ENCODE measurements around the gene RELB. TPM values are rescaled to one million over a fixed set of nuclear protein-coding genes. Genes with fewer than 3 reads are reported as not detected.

RELB gene
- total RNA-seq, 1 experiment from 2014 or later: 15.2 TPM

DNA sequence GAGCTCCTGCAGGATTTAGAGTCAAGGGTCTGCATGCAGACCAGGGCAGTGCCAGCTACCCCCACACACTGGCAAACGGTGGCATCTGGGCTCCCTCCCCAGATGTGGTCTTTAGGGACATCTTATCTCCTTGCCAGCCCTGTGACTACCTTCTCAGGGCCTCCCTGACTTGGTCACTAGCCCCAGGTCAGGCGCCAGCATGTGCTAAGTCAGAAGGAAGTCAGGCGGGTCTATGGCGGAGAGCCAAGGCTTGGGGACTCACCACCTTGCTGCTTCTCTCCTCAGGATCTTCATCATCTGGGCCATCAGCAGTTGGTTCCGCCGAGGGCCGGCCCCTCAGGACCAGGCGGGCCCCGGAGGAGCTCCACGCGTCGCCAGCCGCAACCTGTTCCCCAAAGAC is 28.5 kb upstream of the RELB start:
- POLR2A ChIA-PET (ENCODE audit: unreplicated experiment): no interaction called here
- H3K9me3 ChIP-seq (ENCODE audit: low read length): no peaks in the 10 kb centered on the region
- CTCF ChIA-PET: no interaction called here

DNA sequence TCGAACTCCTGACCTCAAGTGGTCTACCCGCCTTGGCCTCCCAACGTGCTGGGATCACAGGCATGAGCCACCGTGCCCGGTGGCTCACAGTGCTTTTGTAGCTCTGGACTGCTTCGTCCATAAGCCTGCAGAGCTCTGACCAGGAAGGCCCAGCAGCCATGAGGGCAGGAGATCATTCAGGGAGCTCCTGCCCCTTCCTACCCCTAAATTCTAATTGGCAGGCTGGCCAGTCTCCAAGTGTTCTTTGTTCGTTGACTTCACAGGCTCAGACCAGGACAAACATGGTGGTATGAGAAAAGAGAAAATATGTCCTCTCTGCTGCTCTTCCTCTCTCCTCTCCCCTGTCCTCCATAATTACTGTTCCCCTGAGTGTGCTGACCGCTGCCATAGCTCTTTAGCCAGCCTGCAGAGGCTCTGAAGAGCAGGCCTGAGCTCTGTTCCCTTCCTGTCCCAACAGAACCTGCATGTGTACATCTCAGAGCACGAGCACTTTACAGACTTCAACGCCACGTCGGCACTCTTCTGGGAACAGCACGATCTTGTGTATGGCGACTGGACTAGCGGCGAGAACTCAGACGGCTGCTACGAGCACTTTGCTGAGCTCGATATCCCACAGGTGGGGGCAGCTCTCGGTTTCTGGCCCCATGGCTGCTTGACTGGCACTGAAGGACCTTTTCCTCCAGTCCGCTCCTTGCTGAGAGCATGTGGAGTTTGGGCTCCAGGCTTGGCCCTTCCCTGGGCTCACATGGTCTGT is 27.1 kb upstream of the RELB start:
- no peak overlapping the region for H3K4me2 ChIP-seq (ENCODE audit: low read length)
- POLR2A ChIA-PET (ENCODE audit: unreplicated experiment): interaction anchor here (0.6 kb wide), 1 partner anchor 16 kb away, joined by 4 read pairs; no protein-coding TSS in a partner anchor
- no peaks in the 10 kb centered on the region for H3K4me1 ChIP-seq (ENCODE audit: insufficient read depth, low read length)
- intact Hi-C loops (cut with micrococcal nuclease): no loop called here
- ATAC-seq (no peak), DNase-seq (no peak)
- no TSS peak for BruUV-seq (replicated peaks)
- no peaks in the 10 kb centered on the region for H3F3A ChIP-seq (ENCODE audit: low read length, unreplicated experiment)
- no peaks in the 10 kb centered on the region for H3K79me2 ChIP-seq (ENCODE audit: low read length)
- no peaks in the 10 kb centered on the region for H3K27me3 ChIP-seq (ENCODE audit: low read length)
- H3K4me3 ChIP-seq (ENCODE audit: low read length): no peak overlapping the region
- TF ChIP-seq, protein P1, sequence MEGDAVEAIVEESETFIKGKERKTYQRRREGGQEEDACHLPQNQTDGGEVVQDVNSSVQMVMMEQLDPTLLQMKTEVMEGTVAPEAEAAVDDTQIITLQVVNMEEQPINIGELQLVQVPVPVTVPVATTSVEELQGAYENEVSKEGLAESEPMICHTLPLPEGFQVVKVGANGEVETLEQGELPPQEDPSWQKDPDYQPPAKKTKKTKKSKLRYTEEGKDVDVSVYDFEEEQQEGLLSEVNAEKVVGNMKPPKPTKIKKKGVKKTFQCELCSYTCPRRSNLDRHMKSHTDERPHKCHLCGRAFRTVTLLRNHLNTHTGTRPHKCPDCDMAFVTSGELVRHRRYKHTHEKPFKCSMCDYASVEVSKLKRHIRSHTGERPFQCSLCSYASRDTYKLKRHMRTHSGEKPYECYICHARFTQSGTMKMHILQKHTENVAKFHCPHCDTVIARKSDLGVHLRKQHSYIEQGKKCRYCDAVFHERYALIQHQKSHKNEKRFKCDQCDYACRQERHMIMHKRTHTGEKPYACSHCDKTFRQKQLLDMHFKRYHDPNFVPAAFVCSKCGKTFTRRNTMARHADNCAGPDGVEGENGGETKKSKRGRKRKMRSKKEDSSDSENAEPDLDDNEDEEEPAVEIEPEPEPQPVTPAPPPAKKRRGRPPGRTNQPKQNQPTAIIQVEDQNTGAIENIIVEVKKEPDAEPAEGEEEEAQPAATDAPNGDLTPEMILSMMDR (conservative IDR thresholded peaks at IDR 0.05; ENCODE audit: low read depth, low read length): no peak
- TF ChIP-seq EZH2 (IDR thresholded peaks at IDR 0.05; ENCODE audit: low read length, unreplicated experiment) (no peak), EZH2phosphoT487 (IDR thresholded peaks at IDR 0.05; ENCODE audit: borderline replicate concordance, low read length) (no peak)
- H3K9me3 ChIP-seq (ENCODE audit: low read length): no peaks in the 10 kb centered on the region
- H2AFZ ChIP-seq (ENCODE audit: low read length): no peak overlapping the region
- no peaks in the 10 kb centered on the region for H3K9me2 ChIP-seq (replicated peaks; ENCODE audit: low read length)
- no peak overlapping the region for H3K9ac ChIP-seq (ENCODE audit: low read length)
- CTCF ChIA-PET: no interaction called here
- H3K27ac ChIP-seq (ENCODE audit: low read length): no peak overlapping the region
- H3K36me3 ChIP-seq (ENCODE audit: low read depth, low read length): peaks cover 25% of the 10 kb centered on the region
- H4K20me1 ChIP-seq (ENCODE audit: low read length): no peaks in the 10 kb centered on the region

More for the DNA sequence above, 28.5 kb upstream of the RELB start:
- no peaks in the 10 kb centered on the region for H3K4me1 ChIP-seq (ENCODE audit: insufficient read depth, low read length)
- no peak overlapping the region for H3K9ac ChIP-seq (ENCODE audit: low read length)
- ATAC-seq (no peak), DNase-seq (no peak)
- H3K79me2 ChIP-seq (ENCODE audit: low read length): no peaks in the 10 kb centered on the region
- H3K27me3 ChIP-seq (ENCODE audit: low read length): no peaks in the 10 kb centered on the region
- H4K20me1 ChIP-seq (ENCODE audit: low read length): no peaks in the 10 kb centered on the region
- intact Hi-C loops (cut with micrococcal nuclease): no loop called here
- H3K4me3 ChIP-seq (ENCODE audit: low read length): no peak overlapping the region
- TF ChIP-seq EZH2 (IDR thresholded peaks at IDR 0.05; ENCODE audit: low read length, unreplicated experiment) (no peak), EZH2phosphoT487 (IDR thresholded peaks at IDR 0.05; ENCODE audit: borderline replicate concordance, low read length) (no peak)
- TF ChIP-seq, protein P1 (conservative IDR thresholded peaks at IDR 0.05; ENCODE audit: low read depth, low read length): no peak
- H3K27ac ChIP-seq (ENCODE audit: low read length): no peak overlapping the region
- no peaks in the 10 kb centered on the region for H3K9me2 ChIP-seq (replicated peaks; ENCODE audit: low read length)
- H2AFZ ChIP-seq (ENCODE audit: low read length): no peak overlapping the region
- peaks cover 25% of the 10 kb centered on the region for H3K36me3 ChIP-seq (ENCODE audit: low read depth, low read length)
- H3K4me2 ChIP-seq (ENCODE audit: low read length): no peak overlapping the region
- BruUV-seq (replicated peaks): no TSS peak
- no peaks in the 10 kb centered on the region for H3F3A ChIP-seq (ENCODE audit: low read length, unreplicated experiment)

DNA sequence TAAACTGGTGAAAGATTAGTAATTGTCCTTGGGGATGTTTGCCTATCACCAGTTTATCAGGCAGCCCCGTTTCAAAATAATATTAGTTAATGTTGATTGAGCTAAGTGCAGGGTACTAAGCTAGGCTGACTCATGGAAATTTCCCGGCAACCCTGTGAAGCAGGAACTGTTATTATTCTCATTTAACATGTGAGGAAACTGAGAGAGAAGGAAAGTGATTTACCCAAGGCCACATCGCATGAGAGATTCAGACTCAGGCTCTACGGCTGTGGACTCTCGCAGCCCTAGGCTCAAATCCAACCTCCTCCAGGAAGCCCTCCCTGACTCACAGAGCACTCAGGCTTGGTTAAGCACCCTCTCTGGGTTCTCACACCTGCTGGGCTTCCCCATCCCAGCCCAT is 26.4 kb upstream of the RELB start:
- H3K36me3 ChIP-seq (ENCODE audit: low read depth, low read length): peaks cover 25% of the 10 kb centered on the region
- H3K27ac ChIP-seq (ENCODE audit: low read length): no peak overlapping the region
- no peak overlapping the region for H3K9ac ChIP-seq (ENCODE audit: low read length)
- no peaks in the 10 kb centered on the region for H3K9me2 ChIP-seq (replicated peaks; ENCODE audit: low read length)
- no peak overlapping the region for H3K4me2 ChIP-seq (ENCODE audit: low read length)
- no peak for DNase-seq
- no peak for ATAC-seq
- no peak overlapping the region for H3K4me3 ChIP-seq (ENCODE audit: low read length)
- CTCF ChIA-PET: no interaction called here
- no peaks in the 10 kb centered on the region for H3K79me2 ChIP-seq (ENCODE audit: low read length)
- TF ChIP-seq EZH2 (IDR thresholded peaks at IDR 0.05; ENCODE audit: low read length, unreplicated experiment) (no peak), EZH2phosphoT487 (IDR thresholded peaks at IDR 0.05; ENCODE audit: borderline replicate concordance, low read length) (no peak)
- TF ChIP-seq, protein P1 (conservative IDR thresholded peaks at IDR 0.05; ENCODE audit: low read depth, low read length): no peak
- intact Hi-C loops (cut with micrococcal nuclease): no loop called here
- no peaks in the 10 kb centered on the region for H4K20me1 ChIP-seq (ENCODE audit: low read length)
- no peaks in the 10 kb centered on the region for H3K9me3 ChIP-seq (ENCODE audit: low read length)
- H3K4me1 ChIP-seq (ENCODE audit: insufficient read depth, low read length): no peaks in the 10 kb centered on the region
- no peak overlapping the region for H2AFZ ChIP-seq (ENCODE audit: low read length)
- H3F3A ChIP-seq (ENCODE audit: low read length, unreplicated experiment): no peaks in the 10 kb centered on the region
- POLR2A ChIA-PET (ENCODE audit: unreplicated experiment): no interaction called here
- H3K27me3 ChIP-seq (ENCODE audit: low read length): no peaks in the 10 kb centered on the region
- no TSS peak for BruUV-seq (replicated peaks)
